Measurements from ENCODE around the gene NEGR1. TPM values are rescaled to one million over a fixed set of nuclear protein-coding genes. Genes with fewer than 3 reads are reported as not detected.

The NEGR1 gene
- total RNA-seq, 1 donor from 2014 or later: 8.6 TPM

DNA sequence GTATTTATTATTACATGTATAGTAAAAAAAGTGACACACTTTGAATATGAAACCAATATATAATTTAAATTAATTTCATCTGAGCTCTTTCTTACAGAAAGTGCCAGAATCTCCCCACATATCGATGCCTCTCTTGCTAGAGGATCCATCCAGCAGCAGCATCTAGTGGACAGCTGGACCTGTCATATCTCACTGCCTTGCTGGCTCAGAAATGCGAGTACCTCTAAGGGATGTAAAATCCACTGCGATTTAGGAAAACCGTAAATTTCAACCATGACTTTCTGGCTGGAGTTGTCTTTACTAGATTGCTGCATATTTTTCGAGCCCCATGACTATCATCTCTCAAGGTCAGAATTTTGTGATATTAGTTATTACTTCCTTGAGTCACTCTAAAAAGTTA lies 333.8 kb downstream of the NEGR1 start:
- Mint-ChIP-seq H3K4me1 (ENCODE audit: low read depth, unreplicated experiment) (no peaks in the 10 kb centered on the region), H3K27me3 (ENCODE audit: low read depth, unreplicated experiment) (no peaks in the 10 kb centered on the region), H3K27ac (ENCODE audit: unreplicated experiment) (no peak overlapping the region), H3K36me3 (ENCODE audit: low read depth, unreplicated experiment) (no peaks in the 10 kb centered on the region), H3K9me3 (ENCODE audit: unreplicated experiment) (no peaks in the 10 kb centered on the region), H3K4me3 (ENCODE audit: unreplicated experiment) (no peak overlapping the region)
- no peak for DNase-seq (ENCODE audit: low read depth)
- FAIRE-seq: no peak
- TF ChIP-seq EZH2 (IDR thresholded peaks at IDR 0.05; ENCODE audit: insufficient read depth, low read length): no peak
- TF ChIP-seq, protein P1, sequence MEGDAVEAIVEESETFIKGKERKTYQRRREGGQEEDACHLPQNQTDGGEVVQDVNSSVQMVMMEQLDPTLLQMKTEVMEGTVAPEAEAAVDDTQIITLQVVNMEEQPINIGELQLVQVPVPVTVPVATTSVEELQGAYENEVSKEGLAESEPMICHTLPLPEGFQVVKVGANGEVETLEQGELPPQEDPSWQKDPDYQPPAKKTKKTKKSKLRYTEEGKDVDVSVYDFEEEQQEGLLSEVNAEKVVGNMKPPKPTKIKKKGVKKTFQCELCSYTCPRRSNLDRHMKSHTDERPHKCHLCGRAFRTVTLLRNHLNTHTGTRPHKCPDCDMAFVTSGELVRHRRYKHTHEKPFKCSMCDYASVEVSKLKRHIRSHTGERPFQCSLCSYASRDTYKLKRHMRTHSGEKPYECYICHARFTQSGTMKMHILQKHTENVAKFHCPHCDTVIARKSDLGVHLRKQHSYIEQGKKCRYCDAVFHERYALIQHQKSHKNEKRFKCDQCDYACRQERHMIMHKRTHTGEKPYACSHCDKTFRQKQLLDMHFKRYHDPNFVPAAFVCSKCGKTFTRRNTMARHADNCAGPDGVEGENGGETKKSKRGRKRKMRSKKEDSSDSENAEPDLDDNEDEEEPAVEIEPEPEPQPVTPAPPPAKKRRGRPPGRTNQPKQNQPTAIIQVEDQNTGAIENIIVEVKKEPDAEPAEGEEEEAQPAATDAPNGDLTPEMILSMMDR (IDR thresholded peaks at IDR 0.05; ENCODE audit: insufficient read depth, low read depth, low read length): no peak
- Histone ChIP-seq H3K36me3 (ENCODE audit: insufficient read depth, low read length) (no peaks in the 10 kb centered on the region), H3K9me3 (ENCODE audit: insufficient read depth, low read depth, low read length) (no peaks in the 10 kb centered on the region), H3K27me3 (ENCODE audit: insufficient read depth, low read length) (no peaks in the 10 kb centered on the region), H3K79me2 (ENCODE audit: insufficient read depth, low read length) (no peaks in the 10 kb centered on the region), H3K27ac (ENCODE audit: low read depth, low read length) (no peak overlapping the region), H3K4me1 (ENCODE audit: insufficient read depth, low read length) (no peaks in the 10 kb centered on the region), H3K4me2 (ENCODE audit: low read length) (no peak overlapping the region), H4K20me1 (ENCODE audit: insufficient read depth, low read length) (no peaks in the 10 kb centered on the region), H3K9ac (ENCODE audit: low read length) (no peak overlapping the region), H3K4me3 (ENCODE audit: insufficient read depth, low read depth, low read length) (no peak overlapping the region), H2AFZ (ENCODE audit: low read depth, low read length) (no peak overlapping the region)

DNA sequence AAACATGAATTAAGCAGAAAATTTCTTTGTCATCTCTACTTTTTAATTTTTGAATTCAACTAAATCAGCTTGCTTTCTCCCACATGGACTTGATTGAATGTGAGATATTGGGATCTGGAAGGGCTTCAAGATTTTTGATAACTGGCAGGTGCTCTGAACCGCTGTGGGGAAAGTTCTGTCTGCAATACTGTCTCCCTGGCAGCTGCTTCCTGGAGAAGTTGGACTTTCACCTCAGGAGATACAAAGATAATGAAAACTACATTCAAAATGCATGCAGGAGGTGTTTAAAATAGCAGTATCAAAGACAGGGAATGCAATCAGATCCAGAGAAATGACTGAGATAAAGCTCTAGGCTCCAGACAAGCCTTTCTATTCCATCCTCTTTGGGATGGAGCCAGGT lies 338.3 kb downstream of the NEGR1 start:
- H3K9me3 ChIP-seq (ENCODE audit: insufficient read depth, low read depth, low read length): no peaks in the 10 kb centered on the region
- no peak overlapping the region for H3K27ac ChIP-seq (ENCODE audit: low read depth, low read length)
- no peak overlapping the region for H2AFZ ChIP-seq (ENCODE audit: low read depth, low read length)
- H3K36me3 ChIP-seq (ENCODE audit: insufficient read depth, low read length): no peaks in the 10 kb centered on the region
- no peaks in the 10 kb centered on the region for H3K4me1 ChIP-seq (ENCODE audit: insufficient read depth, low read length)
- Mint-ChIP-seq H3K36me3 (ENCODE audit: low read depth, unreplicated experiment) (no peaks in the 10 kb centered on the region), H3K4me3 (ENCODE audit: unreplicated experiment) (no peak overlapping the region), H3K9me3 (ENCODE audit: unreplicated experiment) (no peaks in the 10 kb centered on the region), H3K27me3 (ENCODE audit: low read depth, unreplicated experiment) (no peaks in the 10 kb centered on the region), H3K27ac (ENCODE audit: unreplicated experiment) (no peak overlapping the region), H3K4me1 (ENCODE audit: low read depth, unreplicated experiment) (no peaks in the 10 kb centered on the region)
- H4K20me1 ChIP-seq (ENCODE audit: insufficient read depth, low read length): no peaks in the 10 kb centered on the region
- FAIRE-seq: no peak
- TF ChIP-seq, protein P1 (IDR thresholded peaks at IDR 0.05; ENCODE audit: insufficient read depth, low read depth, low read length): no peak
- TF ChIP-seq EZH2 (IDR thresholded peaks at IDR 0.05; ENCODE audit: insufficient read depth, low read length): no peak
- no peaks in the 10 kb centered on the region for H3K27me3 ChIP-seq (ENCODE audit: insufficient read depth, low read length)
- H3K4me2 ChIP-seq (ENCODE audit: low read length): no peak overlapping the region
- H3K9ac ChIP-seq (ENCODE audit: low read length): no peak overlapping the region
- H3K4me3 ChIP-seq (ENCODE audit: insufficient read depth, low read depth, low read length): no peak overlapping the region
- H3K79me2 ChIP-seq (ENCODE audit: insufficient read depth, low read length): no peaks in the 10 kb centered on the region
- no peak for DNase-seq (ENCODE audit: low read depth)

DNA sequence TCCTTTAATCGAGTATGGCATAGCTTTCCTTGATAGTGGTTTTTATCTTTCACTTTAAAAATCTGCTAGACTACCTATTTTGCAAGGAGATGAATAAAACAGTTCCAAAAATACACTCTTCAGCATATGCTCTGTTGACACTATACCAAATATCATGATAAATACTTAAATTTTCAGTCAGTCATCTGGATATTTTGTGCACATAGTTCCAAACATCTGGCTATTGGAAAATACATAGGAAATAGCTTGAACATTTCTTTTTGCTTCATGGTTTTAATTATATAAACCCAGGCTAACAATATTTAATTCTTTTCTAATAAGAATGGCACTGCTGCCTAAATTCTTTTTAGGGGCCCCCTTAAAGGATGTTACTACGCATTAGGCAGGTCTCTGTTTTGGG lies 342.1 kb downstream of the NEGR1 start:
- Mint-ChIP-seq H3K27ac (ENCODE audit: unreplicated experiment) (no peak overlapping the region), H3K27me3 (ENCODE audit: low read depth, unreplicated experiment) (no peaks in the 10 kb centered on the region), H3K4me3 (ENCODE audit: unreplicated experiment) (no peak overlapping the region), H3K9me3 (ENCODE audit: unreplicated experiment) (no peaks in the 10 kb centered on the region), H3K4me1 (ENCODE audit: low read depth, unreplicated experiment) (no peaks in the 10 kb centered on the region), H3K36me3 (ENCODE audit: low read depth, unreplicated experiment) (no peaks in the 10 kb centered on the region)
- H3K4me3 ChIP-seq (ENCODE audit: insufficient read depth, low read depth, low read length): no peak overlapping the region
- no peaks in the 10 kb centered on the region for H3K27me3 ChIP-seq (ENCODE audit: insufficient read depth, low read length)
- no peaks in the 10 kb centered on the region for H3K9me3 ChIP-seq (ENCODE audit: insufficient read depth, low read depth, low read length)
- H4K20me1 ChIP-seq (ENCODE audit: insufficient read depth, low read length): no peaks in the 10 kb centered on the region
- no peak overlapping the region for H2AFZ ChIP-seq (ENCODE audit: low read depth, low read length)
- no peak overlapping the region for H3K27ac ChIP-seq (ENCODE audit: low read depth, low read length)
- DNase-seq (ENCODE audit: low read depth) (no peak), FAIRE-seq (no peak)
- H3K9ac ChIP-seq (ENCODE audit: low read length): no peak overlapping the region
- H3K4me2 ChIP-seq (ENCODE audit: low read length): no peak overlapping the region
- no peaks in the 10 kb centered on the region for H3K36me3 ChIP-seq (ENCODE audit: insufficient read depth, low read length)
- no peaks in the 10 kb centered on the region for H3K4me1 ChIP-seq (ENCODE audit: insufficient read depth, low read length)
- H3K79me2 ChIP-seq (ENCODE audit: insufficient read depth, low read length): no peaks in the 10 kb centered on the region
- no peak for TF ChIP-seq EZH2 (IDR thresholded peaks at IDR 0.05; ENCODE audit: insufficient read depth, low read length)
- TF ChIP-seq, protein P1 (IDR thresholded peaks at IDR 0.05; ENCODE audit: insufficient read depth, low read depth, low read length): no peak
